Myocyte (in vitro differentiated cells): Measurements from ENCODE around the gene TSPAN18. TPM values are rescaled to one million over a fixed set of nuclear protein-coding genes. Genes with fewer than 3 reads are reported as not detected.

Experiments used
- DNase-seq: peaks from one replicate; pipeline ENCODE4 v3.0.0-alpha.2; 2012; ENCODE audit warnings: low read depth
- total RNA-seq: library from RNA; depleted of rRNA; stranded (reverse); fragments of >200 nt; gene quantifications from 2 replicates; pipeline ENCODE4 v1.2.3, GENCODE V29; 2014

Gene TSPAN18
- total RNA-seq, 1 donor from 2014 or later, result 1.3 TPM

DNA sequence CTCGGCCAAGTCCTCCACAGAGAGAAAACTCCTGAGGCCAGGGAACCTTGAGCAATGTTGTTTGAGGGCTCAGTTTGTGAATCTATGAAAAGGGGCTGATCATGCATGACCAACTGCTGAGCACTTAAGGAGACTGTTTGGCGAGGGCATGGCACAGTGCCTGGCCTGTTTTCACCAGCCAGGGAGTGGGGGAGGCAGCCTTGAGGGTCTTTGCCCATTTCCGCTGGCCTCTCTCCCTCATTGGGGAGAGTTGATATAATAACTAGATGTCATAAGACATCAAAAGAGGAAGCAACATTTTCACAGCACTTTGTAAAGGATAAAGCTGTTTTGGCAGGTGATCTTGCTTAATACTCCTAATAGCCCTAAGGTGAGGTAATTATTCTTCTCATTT lies 113.3 kb downstream of the TSPAN18 start:
- DNase-seq, result no peak

DNA sequence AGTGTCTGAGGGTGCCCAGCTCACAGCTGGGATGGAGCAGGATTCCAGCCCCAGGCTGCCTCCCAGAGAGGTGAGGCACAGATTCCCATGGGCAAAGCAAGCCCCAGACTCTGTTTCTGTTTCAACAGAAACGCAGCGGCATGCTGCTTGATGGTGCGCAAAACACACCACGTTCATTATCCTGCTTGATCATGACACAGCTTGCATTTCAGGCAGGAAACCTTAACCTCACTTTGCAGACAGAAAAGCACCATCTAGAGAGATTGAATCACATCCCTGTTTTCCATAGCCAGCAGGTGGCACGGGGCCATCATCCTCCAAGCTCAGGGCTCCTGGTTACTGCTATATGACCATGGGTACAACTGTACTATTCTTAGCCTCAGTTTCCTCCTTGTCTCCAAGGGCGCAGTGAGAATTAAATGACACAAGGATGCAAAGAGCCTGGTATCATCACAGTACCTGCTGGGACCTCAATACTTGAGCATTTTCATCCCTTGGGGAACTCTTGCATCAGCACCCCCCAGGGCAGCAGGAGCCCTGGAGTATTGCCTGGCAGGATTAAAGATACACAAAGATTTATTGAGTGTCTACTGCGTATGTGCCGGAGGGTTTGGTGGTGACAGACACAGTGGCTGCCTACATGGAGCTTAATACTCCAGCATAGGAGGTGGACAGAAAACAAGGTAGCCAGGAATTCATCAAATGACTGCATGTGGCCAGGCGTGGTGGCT lies 113.9 kb downstream of the TSPAN18 start:
- no peak for DNase-seq

DNA sequence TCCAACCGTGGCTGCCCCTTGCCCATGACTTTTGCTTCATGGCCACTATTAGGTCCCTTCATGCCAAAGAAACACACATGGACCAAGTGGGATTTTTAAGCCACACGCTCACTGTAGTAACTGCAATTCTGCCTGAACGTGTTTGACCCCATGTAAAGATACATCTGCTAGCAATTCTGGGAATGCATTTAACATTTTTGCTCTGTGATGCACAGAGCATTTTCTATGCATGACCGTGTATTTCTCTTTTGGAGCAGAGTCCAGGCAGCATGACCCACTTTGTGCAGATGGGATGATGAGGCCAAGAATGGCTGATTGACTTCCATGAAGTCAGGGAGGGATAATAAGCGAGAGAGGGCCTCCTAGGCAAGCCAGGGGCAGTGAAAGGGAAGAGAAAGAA lies 115.5 kb downstream of the TSPAN18 start:
- DNase-seq, result no peak

DNA sequence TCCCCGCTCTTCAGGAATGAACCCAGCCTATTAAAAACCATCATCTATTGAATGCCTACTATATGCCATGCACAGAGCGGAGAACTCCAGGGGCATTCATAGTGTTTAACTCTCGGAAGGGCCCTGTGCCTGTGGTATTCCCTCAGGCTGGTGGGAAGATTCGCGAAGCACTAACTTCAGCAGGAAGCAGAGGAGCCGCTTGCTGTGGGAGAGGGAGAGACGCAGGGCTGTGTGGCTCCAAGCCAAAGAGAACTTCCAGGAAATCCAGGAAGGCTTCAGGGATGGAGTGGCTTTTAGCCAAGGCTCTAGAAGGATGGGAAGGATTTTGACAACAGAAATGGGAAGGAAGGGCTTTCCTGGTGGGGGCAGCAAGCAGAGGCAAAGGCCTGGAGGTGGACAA lies 120.1 kb downstream of the TSPAN18 start:
- DNase-seq, result no peak

DNA sequence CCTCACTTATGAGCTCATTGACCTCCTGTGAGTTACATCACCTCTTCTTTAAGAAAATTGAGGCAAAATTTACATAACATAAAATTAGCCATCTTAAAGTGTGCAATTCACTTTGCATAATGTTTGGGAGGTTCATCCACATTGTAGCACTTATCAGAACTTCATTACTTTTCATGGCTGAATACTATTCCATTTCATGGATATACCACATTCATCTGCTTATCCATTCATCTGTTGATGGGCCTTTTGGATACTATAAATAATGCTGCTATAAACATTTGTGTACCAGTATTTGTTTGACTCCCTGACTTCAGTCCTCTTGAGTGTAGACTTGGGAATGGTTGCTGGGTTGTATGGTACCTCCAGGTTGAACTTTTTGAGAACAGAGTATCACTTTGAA lies 120.6 kb downstream of the TSPAN18 start:
- DNase-seq, result no peak

DNA sequence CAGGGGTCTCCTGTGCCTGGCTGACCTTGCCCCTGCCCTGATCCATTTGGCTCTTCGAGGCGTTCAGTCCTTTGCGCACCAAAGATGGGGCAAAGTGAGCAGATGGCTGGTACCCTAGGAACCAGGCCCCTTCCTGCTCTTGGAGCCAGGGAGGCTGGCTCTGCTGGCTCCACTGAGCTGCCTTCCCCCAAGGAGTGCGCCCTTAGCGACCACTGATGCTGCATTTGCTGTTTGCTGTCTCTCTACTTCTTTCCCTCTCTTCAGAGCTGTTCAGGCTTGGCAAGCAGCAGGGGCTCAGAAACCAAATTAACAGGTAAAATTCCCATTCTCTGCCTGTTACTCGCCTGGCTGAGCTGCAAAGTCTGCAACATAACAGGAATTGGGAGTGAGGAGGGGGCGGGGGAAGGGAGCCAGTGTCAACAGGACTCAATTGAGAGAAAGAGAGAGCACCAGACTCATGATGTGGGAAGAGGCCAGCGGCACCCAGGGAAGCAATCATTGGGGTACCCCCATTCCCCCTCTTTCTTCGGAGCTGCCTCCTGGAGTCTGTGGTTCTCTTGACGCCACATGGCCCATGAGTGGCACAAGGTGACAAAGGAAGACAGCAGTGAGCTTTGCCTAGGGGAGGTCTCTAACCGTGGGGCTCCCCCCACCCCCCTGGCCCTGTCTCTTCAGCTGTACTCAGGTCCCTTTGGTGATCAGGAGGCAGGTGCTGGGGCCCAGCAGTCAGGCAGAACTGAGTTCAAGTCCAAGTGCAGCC lies 121.6 kb downstream of the TSPAN18 start:
- no peak for DNase-seq

DNA sequence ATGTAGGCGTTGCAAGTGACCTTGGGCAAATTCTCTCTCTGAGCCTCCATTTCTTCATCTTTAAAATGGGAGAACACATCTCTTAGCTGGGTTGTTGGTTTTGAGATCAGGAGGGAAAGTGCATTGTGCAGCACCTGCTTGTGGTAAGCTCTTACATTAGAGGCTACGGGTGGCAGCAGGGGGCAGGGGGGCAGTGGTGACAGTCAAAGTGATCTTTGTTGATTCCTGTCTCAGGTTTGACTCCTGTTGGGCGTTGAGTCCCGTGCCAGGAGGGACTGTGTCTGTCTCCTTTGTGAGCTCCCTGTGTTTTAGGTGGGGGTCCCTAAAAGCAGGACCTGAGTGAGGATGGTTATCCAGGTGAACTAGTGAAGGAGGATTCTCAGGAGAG lies 122.2 kb downstream of the TSPAN18 start:
- DNase-seq, result no peak

DNA sequence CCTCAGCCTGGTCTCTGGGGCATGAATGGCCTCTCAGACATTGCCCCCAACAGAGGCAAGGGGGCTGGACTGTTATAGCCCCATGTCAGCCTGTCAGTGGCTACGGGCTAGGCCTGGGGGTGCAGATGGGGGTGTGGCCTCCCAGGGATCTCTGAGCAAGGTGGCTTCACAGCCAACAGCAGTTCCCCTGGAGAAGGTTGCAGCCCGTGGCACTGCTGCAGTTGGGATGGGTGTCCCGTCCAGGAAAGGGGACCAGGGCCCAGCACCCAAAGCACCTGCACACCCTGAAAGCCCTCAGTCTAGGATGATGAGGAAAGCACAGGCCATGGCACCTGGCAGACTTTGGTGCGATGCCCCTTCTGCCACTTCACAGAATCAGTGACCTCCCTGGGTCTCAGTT lies 122.7 kb downstream of the TSPAN18 start:
- no peak for DNase-seq

DNA sequence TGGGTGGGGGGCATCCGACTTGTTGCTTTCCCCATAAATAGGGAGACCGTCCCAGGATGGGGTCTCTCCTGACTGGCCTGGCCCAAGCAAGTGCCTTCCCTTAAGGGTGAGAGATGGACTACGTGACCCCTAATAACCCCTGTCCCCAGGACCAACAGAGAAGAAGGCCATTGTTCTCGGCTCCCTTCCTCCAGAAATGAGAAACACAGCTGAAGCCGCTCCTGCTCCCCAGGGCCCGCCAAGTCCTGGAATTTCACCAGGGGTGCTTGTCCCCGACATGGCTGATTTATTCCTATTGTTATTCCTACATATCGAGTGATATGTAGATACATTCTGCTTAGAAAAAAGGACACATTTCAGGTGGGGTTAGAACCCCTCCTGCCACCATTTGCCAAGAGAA lies 123.2 kb downstream of the TSPAN18 start:
- no peak for DNase-seq

DNA sequence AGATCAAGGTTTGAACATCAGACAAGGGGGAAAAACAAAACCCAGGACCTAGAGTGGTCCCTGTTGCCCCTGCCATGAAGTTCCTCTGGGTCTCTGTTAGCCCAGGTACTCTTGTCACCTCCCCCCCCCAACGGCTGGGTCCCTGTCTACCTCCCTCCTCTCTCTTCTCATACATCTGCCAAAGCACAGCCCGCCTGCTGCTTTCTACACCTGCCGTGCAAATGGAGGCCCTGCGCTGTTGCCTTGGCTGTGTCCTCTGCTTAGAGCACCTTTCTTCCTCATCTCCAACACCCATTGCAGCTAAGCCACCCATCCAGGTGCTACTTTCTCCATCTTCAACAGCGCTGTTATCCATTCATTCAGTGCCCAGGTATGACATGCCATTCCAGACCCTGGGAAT lies 124.7 kb downstream of the TSPAN18 start:
- DNase-seq, result no peak

DNA sequence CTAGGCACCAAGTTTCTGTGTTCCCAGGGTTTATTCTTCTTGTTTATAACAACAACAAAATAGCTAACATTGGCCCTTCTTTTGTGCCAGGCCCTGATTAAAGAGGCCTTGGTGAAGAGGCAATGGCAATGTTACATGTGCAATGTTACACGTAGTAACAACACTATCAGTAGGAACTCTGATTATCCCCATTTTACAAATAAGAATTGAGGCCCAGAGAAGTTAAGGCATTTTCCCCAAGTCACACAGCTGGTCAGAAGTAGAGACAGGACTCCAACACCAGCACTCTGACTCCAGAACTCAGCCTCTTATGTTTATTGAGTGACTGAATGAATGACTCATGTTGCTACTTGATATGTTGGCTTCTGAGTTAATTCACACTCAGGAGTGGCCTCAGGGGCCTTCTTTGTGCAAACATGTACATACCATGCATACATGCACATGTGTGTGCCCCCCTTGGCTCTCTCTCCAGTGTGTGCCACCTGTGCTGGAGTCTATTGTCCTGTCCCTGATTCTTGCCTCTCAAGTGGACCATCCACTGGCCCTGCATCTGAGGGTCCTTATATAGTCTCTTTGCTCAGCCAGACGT lies 125.5 kb downstream of the TSPAN18 start:
- no peak for DNase-seq

DNA sequence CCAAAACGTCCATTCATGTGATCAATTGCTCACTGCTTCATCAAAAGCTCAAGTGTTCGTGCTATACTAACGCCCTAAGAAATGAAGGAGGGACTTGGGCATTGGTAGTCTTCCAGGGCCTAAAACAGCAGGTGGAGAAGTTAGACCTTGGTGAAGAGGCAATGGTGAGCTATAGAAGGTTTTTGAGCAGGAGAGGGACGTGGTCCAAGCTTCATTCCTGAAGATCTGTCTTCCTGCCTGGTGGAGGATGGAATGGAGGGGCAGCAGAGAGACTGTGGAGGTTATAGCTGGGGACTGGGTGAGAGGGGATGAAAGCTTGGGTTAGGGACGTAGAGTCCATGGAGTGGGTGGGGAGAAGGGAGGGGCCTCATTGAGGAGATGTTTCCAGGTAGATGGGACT lies 126.2 kb downstream of the TSPAN18 start:
- DNase-seq, result no peak

DNA sequence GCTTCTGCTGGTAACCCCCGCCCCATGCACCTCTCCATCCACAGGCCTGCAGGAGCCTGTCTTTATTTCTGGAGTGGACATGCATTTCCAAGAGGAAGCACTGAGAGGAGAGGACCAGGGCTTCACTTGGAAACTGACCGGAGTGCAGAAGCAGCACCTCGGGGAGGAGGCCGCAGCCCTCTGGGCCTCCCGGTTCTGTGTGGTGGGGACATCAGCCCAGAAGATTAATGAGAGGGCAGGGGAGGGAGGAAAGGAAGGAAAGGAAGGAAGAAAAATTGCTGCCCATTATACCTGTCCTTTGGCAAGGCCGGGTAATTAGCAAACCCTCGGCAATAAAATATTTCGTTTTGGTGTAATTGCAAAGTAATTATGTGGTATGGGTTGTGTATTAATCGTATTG lies 126.9 kb downstream of the TSPAN18 start:
- DNase-seq, result no peak

DNA sequence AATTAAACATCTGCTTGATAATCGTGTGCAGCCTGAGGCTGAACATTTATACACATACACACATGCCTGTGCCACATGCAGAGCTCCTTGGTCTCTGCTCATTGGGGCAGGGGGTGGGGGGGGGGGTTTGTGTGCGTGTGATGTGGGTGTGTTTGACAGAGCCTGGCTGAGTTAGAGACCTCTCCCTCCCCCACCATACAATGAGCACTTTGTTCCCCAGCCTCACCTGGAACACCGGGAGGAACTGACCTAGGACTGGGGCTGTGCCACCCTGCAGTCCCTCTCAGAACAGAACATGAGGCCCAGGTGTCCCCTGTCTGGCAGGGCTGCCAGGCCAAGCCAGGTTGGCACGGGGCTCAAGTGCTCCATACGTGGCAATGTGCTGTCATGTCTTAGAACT lies 127.3 kb downstream of the TSPAN18 start:
- no peak for DNase-seq

DNA sequence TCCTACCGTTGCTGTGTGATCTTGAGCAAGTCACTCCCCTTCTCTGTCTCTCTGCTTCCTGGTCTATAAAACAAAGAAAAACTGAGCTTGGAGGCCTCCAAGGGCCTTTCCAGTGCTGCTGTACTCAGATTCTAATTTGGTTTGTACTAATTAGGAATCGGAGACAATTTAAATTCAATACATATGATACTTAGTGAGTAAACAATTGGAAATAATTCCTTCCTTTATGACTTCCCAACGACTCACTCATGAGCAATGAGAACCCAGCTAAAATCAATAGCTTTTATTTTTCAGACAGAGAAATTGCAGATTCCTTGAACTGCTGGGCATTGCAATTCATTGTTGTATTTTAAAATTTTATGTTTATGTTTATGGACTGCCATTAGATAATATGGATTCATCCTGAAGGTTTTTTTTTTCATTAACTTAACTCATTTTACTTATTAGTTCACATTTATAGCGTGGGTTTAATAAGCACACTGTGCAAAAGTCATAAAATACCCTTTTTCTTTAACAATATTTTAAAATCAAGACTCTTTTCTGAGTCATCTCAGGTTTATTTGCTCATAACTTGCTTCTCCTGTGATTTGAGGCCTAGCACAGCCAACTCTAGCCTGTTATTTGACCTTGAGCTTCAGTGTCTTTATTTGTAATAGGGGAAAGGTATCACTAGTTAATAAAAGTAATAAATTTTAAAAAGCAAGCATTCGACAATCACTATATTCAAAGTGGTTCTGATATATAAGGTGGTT lies 128.2 kb downstream of the TSPAN18 start:
- DNase-seq, result no peak

DNA sequence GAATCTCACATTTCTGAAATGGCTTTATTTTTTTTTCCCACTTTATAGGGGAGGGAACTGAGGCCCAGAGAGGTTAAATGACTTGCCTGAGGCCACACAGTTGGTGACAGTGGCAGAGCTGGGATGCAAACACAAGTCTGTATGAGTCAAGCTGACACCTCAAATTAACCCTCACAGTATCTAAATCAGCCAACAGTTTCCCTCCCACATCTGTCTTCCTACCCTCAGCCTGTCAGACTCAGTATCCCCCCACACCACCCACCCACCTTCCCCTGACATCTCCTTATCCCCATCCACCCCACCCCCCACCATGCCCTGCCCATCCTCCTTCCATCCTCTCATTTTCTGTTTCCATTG lies 128.7 kb downstream of the TSPAN18 start:
- DNase-seq, result no peak

DNA sequence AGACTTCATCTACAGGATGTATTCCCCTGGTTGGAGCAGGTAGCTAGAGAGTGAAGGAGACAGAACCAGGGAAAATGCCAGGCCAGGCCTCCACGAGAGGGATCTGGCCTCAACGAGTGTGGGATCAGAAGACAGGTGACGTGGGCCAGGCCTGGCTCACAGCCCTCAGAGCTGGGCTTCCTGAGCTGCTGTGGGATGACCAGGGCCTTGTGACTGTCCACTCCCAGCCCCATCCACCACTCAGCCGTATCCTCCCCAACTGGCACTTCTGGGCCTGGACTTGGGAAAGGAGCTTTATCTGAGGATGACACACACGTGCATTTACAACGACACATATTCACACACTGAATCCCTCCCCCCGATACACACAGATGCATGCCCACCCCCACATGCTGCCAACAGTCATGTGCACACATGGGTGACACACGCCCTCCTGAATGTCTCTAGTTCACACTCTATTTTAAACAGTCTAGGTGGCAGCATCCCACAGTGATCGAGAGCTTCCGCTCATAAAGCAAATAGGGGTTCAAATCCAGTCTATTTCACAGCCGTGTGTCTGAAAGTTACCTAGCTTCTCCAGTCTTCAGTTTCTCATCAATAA lies 130.8 kb downstream of the TSPAN18 start:
- DNase-seq, result peak; percentile 87

DNA sequence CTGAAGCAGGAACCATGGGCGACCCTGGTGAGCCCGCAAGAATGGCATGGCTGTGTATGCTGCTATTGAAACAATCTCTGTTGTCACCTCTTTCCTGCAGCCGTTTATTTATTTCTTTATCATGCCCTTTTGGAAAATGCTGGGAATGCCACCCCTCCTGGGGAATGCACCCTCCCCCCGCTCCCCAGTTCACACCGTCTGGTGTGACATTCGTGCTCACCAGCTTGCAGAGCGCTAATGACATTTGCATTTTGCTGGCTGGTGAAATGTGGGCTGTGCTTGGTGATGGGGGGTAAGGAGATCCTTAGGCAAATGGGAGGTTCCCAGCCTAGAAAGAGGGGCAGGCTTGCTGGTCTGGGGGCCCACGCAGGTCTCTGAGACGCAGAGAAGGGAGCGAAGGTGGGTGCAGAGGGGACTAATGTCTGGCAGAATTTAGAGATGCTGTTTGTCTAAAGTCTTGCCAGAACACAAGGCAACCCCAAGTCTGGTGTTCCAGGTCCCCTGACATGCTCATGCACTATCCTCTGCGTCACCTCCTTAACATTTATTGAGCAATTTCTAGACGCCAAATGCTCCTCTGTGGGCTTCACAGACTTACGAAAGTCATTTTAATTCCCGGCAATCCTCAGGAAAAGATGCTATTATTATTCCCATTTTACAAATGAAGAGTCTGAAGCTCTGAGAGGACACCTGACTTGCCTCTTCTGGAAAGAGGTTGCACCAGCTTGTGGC lies 132.2 kb downstream of the TSPAN18 start:
- no peak for DNase-seq

DNA sequence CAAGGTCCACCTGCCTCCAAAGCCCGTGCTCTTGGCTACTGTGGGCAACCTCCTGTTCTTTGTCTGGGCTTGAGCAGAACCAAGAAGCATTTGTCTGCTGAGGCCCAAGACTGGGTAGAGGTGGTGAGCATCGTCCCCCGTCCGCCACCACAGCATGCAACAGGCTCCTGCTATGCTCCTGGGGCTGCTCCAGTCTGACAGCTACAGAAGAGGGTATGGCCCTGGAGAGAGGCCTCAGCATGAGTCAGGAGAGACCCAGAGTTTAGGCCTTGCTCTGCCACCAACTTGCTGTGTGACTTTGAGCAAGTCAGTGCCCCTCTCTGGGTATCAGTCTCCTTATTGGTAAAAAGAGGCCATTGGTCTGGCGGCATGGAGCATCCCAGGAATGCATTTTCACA lies 132.8 kb downstream of the TSPAN18 start:
- DNase-seq, result peak; percentile 30

DNA sequence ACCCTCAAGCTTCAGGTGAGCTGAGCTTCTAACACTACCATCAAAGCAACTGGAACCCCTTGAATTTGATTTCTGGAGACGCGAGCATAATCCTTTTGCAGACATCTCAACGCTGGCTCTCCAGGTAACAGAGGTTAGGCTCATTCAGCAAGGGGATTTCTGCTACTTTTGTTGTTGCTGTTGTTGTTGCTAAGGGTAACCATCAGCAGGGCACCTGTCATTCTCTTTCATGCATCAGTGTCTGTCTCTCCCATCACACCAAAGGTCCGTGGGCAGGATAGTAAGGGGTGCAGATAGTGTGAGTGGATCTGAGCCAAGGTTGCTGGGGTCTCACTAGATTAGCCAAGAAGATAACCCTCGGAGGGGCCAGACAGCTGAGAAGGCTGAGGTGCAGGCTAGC lies 133.6 kb downstream of the TSPAN18 start:
- DNase-seq, result no peak
